Neuronal stem cell (in vitro differentiated cells): ENCODE measurements around the gene C6orf89.
A peak's percentile ranks its signal among the peaks of the same experiment; 100 is the strongest.

Experiments used
- DNase-seq: peaks from one replicate; pipeline ENCODE4 v3.0.0-alpha.2; 2013; ENCODE audit warnings: low spot score
- H2AFZ ChIP-seq: one replicate; pipeline ENCODE4 v1.6.1; 2013; ENCODE audit warnings: mild to moderate bottlenecking, low read length, inconsistent platforms
- H2AK5ac ChIP-seq: 2 replicates; pipeline ENCODE4 v1.6.1; 2013; ENCODE audit warnings: low read depth, mild to moderate bottlenecking, inconsistent platforms, low read length, moderate library complexity, mixed read lengths
- H2BK120ac ChIP-seq: 2 replicates; pipeline ENCODE4 v1.6.1; 2013; ENCODE audit warnings: low read depth, mild to moderate bottlenecking, inconsistent platforms, low read length, moderate library complexity, mixed read lengths
- H2BK12ac ChIP-seq: one replicate; pipeline ENCODE4 v1.6.1; 2013; ENCODE audit warnings: low read length, inconsistent platforms
- H2BK15ac ChIP-seq: 2 replicates; pipeline ENCODE4 v1.6.1; 2013; ENCODE audit warnings: mild to moderate bottlenecking, low read length, inconsistent platforms, mixed read lengths
- H2BK5ac ChIP-seq: one replicate; pipeline ENCODE4 v1.6.1; 2013; ENCODE audit warnings: inconsistent platforms, mild to moderate bottlenecking, low read length, moderate library complexity
- H3K14ac ChIP-seq: one replicate; pipeline ENCODE4 v1.6.1; 2013; ENCODE audit warnings: low read length, inconsistent platforms
- H3K18ac ChIP-seq: 2 replicates; pipeline ENCODE4 v1.6.1; 2013; ENCODE audit warnings: low read length, inconsistent platforms
- H3K23ac ChIP-seq: 2 replicates; pipeline ENCODE4 v1.6.1; 2013; ENCODE audit warnings: low read depth, mild to moderate bottlenecking, mixed read lengths, low read length, inconsistent platforms; ENCODE audit not compliant: poor library complexity
- H3K27ac ChIP-seq: replicated peaks from 3 replicates; pipeline ENCODE4 v1.5.1; 2013; ENCODE audit warnings: low read length, inconsistent platforms
- H3K27me3 ChIP-seq, 3 experiments: 2 replicates each; pipeline ENCODE4 v1.6.1; 2013; ENCODE audit warnings: low read length in 3 of 3, mild to moderate bottlenecking in 2 of 3, inconsistent platforms in 1 of 3, low read depth in 1 of 3, mixed read lengths in 1 of 3, moderate library complexity in 1 of 3; ENCODE audit not compliant: control insufficient read depth in 3 of 3, insufficient read depth in 3 of 3
- H3K36me3 ChIP-seq, 2 donors: replicated peaks in 1 of 2; 2 replicates each; pipeline ENCODE4 v1.6.1; 2013; ENCODE audit warnings: low read length in 2 of 2; ENCODE audit not compliant: control insufficient read depth in 2 of 2, insufficient read depth in 2 of 2
- H3K4ac ChIP-seq: 2 replicates; pipeline ENCODE4 v1.6.1; 2013; ENCODE audit warnings: inconsistent platforms, mild to moderate bottlenecking, low read length, moderate library complexity
- H3K4me1 ChIP-seq, 2 donors: 1 replicate in 1 of 2; 2 replicates in 1 of 2; pipeline ENCODE4 v1.6.1; 2013; ENCODE audit warnings: low read length in 2 of 2, low read depth in 1 of 2; ENCODE audit not compliant: control insufficient read depth in 2 of 2, insufficient read depth in 1 of 2
- H3K4me2 ChIP-seq: one replicate; pipeline ENCODE4 v1.6.1; 2013; ENCODE audit warnings: mild to moderate bottlenecking, low read length, inconsistent platforms; ENCODE audit not compliant: insufficient read depth, poor library complexity, severe bottlenecking
- H3K4me3 ChIP-seq, 2 donors: 2 replicates each; pipeline ENCODE4 v1.5.1; 2013; ENCODE audit warnings: low read length in 2 of 2, mild to moderate bottlenecking in 2 of 2, inconsistent platforms in 1 of 2, moderate library complexity in 1 of 2
- H3K79me1 ChIP-seq: one replicate; pipeline ENCODE4 v1.6.1; 2013; ENCODE audit warnings: low read depth, mild to moderate bottlenecking, inconsistent platforms, low read length, moderate library complexity
- H3K9ac ChIP-seq: one replicate; pipeline ENCODE4 v1.6.1; 2013; ENCODE audit warnings: mild to moderate bottlenecking, low read depth, low read length, inconsistent platforms; ENCODE audit not compliant: poor library complexity
- H3K9me3 ChIP-seq, 2 donors: replicated peaks in 1 of 2; 2 replicates each; pipeline versions ENCODE3 to v1.6.1; 2013; ENCODE audit warnings: low read length in 2 of 2, mild to moderate bottlenecking in 2 of 2, inconsistent platforms in 1 of 2, low read depth in 1 of 2, mixed read lengths in 1 of 2, moderate library complexity in 1 of 2; ENCODE audit not compliant: control insufficient read depth in 2 of 2, insufficient read depth in 1 of 2
- H4K8ac ChIP-seq: one replicate; pipeline ENCODE4 v1.6.1; 2013; ENCODE audit warnings: low read depth, mild to moderate bottlenecking, inconsistent platforms, low read length, moderate library complexity
- H4K91ac ChIP-seq: one replicate; pipeline ENCODE4 v1.6.1; 2013; ENCODE audit warnings: low read length, low read depth, mild to moderate bottlenecking, inconsistent platforms; ENCODE audit not compliant: poor library complexity
- WGBS, 2 donors: extraction: QIAGEN DNeasy Blood & Tissue Kit; methylation state at CpG; one replicate each; pipeline ENCODE4 v1.1.7; 2013; ENCODE audit warnings: missing lambda C conversion rate in 2 of 2, mixed read lengths in 1 of 2; ENCODE audit not compliant: insufficient read length in 2 of 2, insufficient replicate concordance in 1 of 2; ENCODE audit errors: extremely low coverage in 2 of 2; 5-methylcytosine and 5-hydroxymethylcytosine counted together

C6orf89 gene

DNA sequence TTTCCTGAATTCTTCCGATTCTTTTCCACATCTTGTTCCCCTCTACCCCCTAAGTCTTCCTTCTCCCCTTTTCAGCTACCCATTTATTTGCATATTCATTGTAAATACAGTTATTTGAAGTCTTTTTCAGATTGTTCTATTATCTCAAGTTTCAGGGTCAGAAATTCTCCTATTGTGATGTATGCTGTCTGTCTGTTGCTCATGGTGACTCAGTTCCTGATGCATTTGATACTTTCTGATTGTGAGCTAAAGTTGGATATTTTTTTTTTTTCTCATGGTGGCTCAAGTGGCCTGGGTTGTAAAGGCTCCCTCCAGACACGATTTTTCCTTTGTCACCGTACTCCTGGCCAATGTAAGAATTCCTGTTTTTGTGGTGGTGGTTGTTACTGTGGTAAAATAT is 63.9 kb downstream of the C6orf89 start:
- Histone ChIP-seq H3K9ac (no peak overlapping the region), H3K4me3 (no peak overlapping the region), H3K4ac (no peak overlapping the region), H3K27me3 (peaks cover 0 to 18% (median 0%) of the 10 kb centered on the region in 3 experiments), H4K91ac (no peak overlapping the region), H3K4me1 (no peaks in the 10 kb centered on the region), H4K8ac (no peak overlapping the region), H2BK5ac (no peak overlapping the region), H3K14ac (no peak overlapping the region), H2AK5ac (no peak overlapping the region), H2BK120ac (no peak overlapping the region), H2BK12ac (no peak overlapping the region), H3K9me3 (no peaks in the 10 kb centered on the region), H3K79me1 (no peaks in the 10 kb centered on the region), H2AFZ (no peak overlapping the region), H2BK15ac (no peak overlapping the region), H3K23ac (no peak overlapping the region), H3K27ac (no peak overlapping the region), H3K18ac (no peak overlapping the region), H3K36me3 (no peaks in the 10 kb centered on the region), H3K4me2 (no peak overlapping the region)
- WGBS, 2 donors, result no CpG with 5 or more reads among the region's 3 CpGs
- DNase-seq, result no peak

- no peak overlapping the region for H2BK12ac ChIP-seq
- no peaks in the 10 kb centered on the region for H3K79me1 ChIP-seq
- H2AFZ ChIP-seq, result no peak overlapping the region
- H3K27me3 ChIP-seq, result peaks cover 0 to 27% (median 0%) of the 10 kb centered on the region in 3 experiments
- peaks cover 0 to 2% of the 10 kb centered on the region in 2 donors for H3K4me1 ChIP-seq
- no peak overlapping the region for H2BK120ac ChIP-seq
- H4K8ac ChIP-seq, result no peak overlapping the region
- H3K14ac ChIP-seq, result no peak overlapping the region
- WGBS, 2 donors, result no CpG with 5 or more reads among the region's 1 CpG
- no peak overlapping the region for H3K9ac ChIP-seq
- H2BK5ac ChIP-seq, result no peak overlapping the region
- H4K91ac ChIP-seq, result no peak overlapping the region
- no peak overlapping the region for H3K4me2 ChIP-seq
- no peak for DNase-seq
- H3K27ac ChIP-seq, result no peak overlapping the region
- H3K4ac ChIP-seq, result no peak overlapping the region
- no peaks in the 10 kb centered on the region for H3K9me3 ChIP-seq
- no peak overlapping the region for H3K18ac ChIP-seq
- H3K4me3 ChIP-seq, result no peak overlapping the region
- no peaks in the 10 kb centered on the region for H3K36me3 ChIP-seq
- no peak overlapping the region for H3K23ac ChIP-seq
- no peak overlapping the region for H2BK15ac ChIP-seq
- H2AK5ac ChIP-seq, result no peak overlapping the region
Observed at GRCh38 chr6:36953931-36954261, 68.1 kb downstream of the C6orf89 start.

DNA sequence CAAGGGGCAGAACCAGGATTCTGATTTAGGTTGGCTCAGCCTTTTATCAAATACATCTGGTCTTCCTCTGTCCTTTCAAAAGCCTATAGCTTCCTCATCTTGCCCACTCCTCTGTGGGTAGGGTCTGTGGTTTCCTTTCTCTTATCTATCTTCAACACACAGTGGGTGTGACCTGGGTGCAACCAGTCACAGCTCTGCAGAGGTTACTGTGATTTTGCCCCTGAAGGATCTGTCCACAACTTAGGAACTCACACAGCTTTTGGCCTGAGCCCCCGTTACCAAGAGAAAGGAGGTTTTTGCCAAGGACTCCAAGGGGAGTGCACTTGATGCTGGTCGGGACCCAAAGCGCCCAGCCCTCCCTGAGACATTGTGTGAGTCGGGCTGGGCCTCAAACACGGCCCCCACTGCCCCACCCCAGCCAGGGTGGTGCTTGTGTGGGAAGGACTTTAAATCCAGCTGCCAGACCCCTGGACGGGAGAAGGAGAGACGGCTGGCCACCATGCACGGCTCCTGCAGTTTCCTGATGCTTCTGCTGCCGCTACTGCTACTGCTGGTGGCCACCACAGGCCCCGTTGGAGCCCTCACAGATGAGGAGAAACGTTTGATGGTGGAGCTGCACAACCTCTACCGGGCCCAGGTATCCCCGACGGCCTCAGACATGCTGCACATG is 68.6 kb downstream of the C6orf89 start, which contains the start of gene PI16:
Gene PI16, plus strand, starts transcription at position 477 of the 670 bp plus-strand sequence. Its CDS starts 23 bp downstream, at position 500.
- Histone ChIP-seq H2BK12ac (no peak within 1 kb of the TSS), H3K36me3 (no peaks in the 10 kb centered on the region), H2AFZ (no peak within 1 kb of the TSS), H3K23ac (no peak within 1 kb of the TSS), H4K91ac (no peak within 1 kb of the TSS), H3K14ac (no peak within 1 kb of the TSS), H3K4ac (no peak within 1 kb of the TSS), H3K27ac (no peak within 1 kb of the TSS), H2BK120ac (no peak within 1 kb of the TSS), H2BK5ac (no peak within 1 kb of the TSS), H3K18ac (no peak within 1 kb of the TSS), H3K9me3 (no peaks in the 10 kb centered on the region), H3K27me3 (peaks cover 0 to 27% (median 0%) of the 10 kb centered on the region in 3 experiments), H3K4me1 (peaks cover 0 to 2% of the 10 kb centered on the region in 2 donors), H3K4me2 (no peak within 1 kb of the TSS), H2AK5ac (no peak within 1 kb of the TSS), H3K4me3 (peak within 1 kb of the TSS in 1 of 2 donors; percentile 20), H4K8ac (no peak within 1 kb of the TSS), H2BK15ac (no peak within 1 kb of the TSS), H3K9ac (no peak within 1 kb of the TSS), H3K79me1 (no peaks in the 10 kb centered on the region)
- no peak for DNase-seq
- WGBS, 2 donors, result no CpG with 5 or more reads among the region's 14 CpGs

GRCh38 chr6:36955136-36955535 is 69.4 kb downstream of the C6orf89 start:
- no CpG with 5 or more reads among the region's 6 CpGs for WGBS, 2 donors
- H3K36me3 ChIP-seq, result no peaks in the 10 kb centered on the region
- H2AK5ac ChIP-seq, result no peak overlapping the region

More at GRCh38 chr6:36955136-36955535, 69.4 kb downstream of the C6orf89 start:
- H3K18ac ChIP-seq, result no peak overlapping the region
- no peaks in the 10 kb centered on the region for H3K79me1 ChIP-seq
- no peaks in the 10 kb centered on the region for H3K9me3 ChIP-seq
- peaks cover 0 to 2% of the 10 kb centered on the region in 2 donors for H3K4me1 ChIP-seq
- peaks cover 0 to 27% (median 0%) of the 10 kb centered on the region in 3 experiments for H3K27me3 ChIP-seq
- no peak overlapping the region for H3K9ac ChIP-seq
- H2AFZ ChIP-seq, result no peak overlapping the region
- H3K23ac ChIP-seq, result no peak overlapping the region
- no peak overlapping the region for H3K4ac ChIP-seq
- no peak overlapping the region for H3K14ac ChIP-seq
- no peak overlapping the region for H2BK12ac ChIP-seq
- no peak for DNase-seq
- H3K27ac ChIP-seq, result no peak overlapping the region
- H3K4me3 ChIP-seq, result peak overlapping the region in 1 of 2 donors; percentile 20
- H3K4me2 ChIP-seq, result no peak overlapping the region
- H2BK5ac ChIP-seq, result no peak overlapping the region
- H4K8ac ChIP-seq, result no peak overlapping the region
- H4K91ac ChIP-seq, result no peak overlapping the region
- no peak overlapping the region for H2BK120ac ChIP-seq
- no peak overlapping the region for H2BK15ac ChIP-seq
